NCI-H1417 (cell line): ENCODE measurements around the gene PPARA.

Experiments
- DNase-seq, 3 experiments: peaks; one replicate each; lab custom pipeline; 2025; lab: John Stamatoyannopoulos, UW

Gene PPARA

GRCh38 chr22:46113910-46114517 is 36.3 kb upstream of the PPARA start:
- DNase-seq: no peak

- DNase-seq: peak in 1 of 3 experiments; percentile 35
These were observed 35.6 kb upstream of the PPARA start for GRCh38 chr22:46114518-46115387.

GRCh38 chr22:46115388-46115678 is 35.0 kb upstream of the PPARA start:
- no peak for DNase-seq

- peak in 1 of 3 experiments; percentile 26 for DNase-seq
These were observed 34.4 kb upstream of the PPARA start for GRCh38 chr22:46115755-46116490.

GRCh38 chr22:46116491-46116958 is 33.8 kb upstream of the PPARA start:
- peak in 2 of 3 experiments; percentile 19 to 80 for DNase-seq

GRCh38 chr22:46117206-46118199 is 32.8 kb upstream of the PPARA start:
- DNase-seq: no peak

GRCh38 chr22:46119093-46119728 is 31.1 kb upstream of the PPARA start:
- peak in 1 of 3 experiments; percentile 36 for DNase-seq

GRCh38 chr22:46119729-46120419 is 30.5 kb upstream of the PPARA start:
- peak in 1 of 3 experiments; percentile 19 for DNase-seq

GRCh38 chr22:46120420-46120737 is 29.9 kb upstream of the PPARA start:
- DNase-seq: no peak

- peak in 1 of 3 experiments; percentile 2 for DNase-seq
These were observed 29.2 kb upstream of the PPARA start for GRCh38 chr22:46121079-46121478.

GRCh38 chr22:46121523-46122287 is 28.6 kb upstream of the PPARA start:
- DNase-seq: no peak

GRCh38 chr22:46122511-46122971 is 27.8 kb upstream of the PPARA start:
- peak in 1 of 3 experiments; percentile 61 for DNase-seq

GRCh38 chr22:46122980-46123693 is 27.2 kb upstream of the PPARA start:
- no peak for DNase-seq

GRCh38 chr22:46123694-46124382 is 26.5 kb upstream of the PPARA start:
- DNase-seq: no peak

- no peak for DNase-seq
These were observed 25.8 kb upstream of the PPARA start for GRCh38 chr22:46124383-46125144.

- no peak for DNase-seq
These were observed 25.0 kb upstream of the PPARA start for GRCh38 chr22:46125311-46125710.
